Sciatic nerve (tissue), 2 donors: ENCODE results near the gene CSNK1D. TPM values are rescaled to one million over a fixed set of nuclear protein-coding genes. Genes with fewer than 3 reads are reported as not detected.

ENCODE experiments used
- ATAC-seq: fragments of 200-7000 bp; cut with Tn5 transposase; one replicate; pipeline ENCODE4 v1.9.1; 2020; ENCODE audit warnings: mild to moderate bottlenecking, moderate library complexity
- DNase-seq: peaks from one replicate; pipeline ENCODE4 v3.0.0-alpha.2; 2020; ENCODE audit warnings: low spot score
- intact Hi-C: fragments of 100-400 bp; cut with DNase I; formaldehyde crosslinking; loops from one replicate; pipeline ENCODE4 v1.14.2; 2022
- total RNA-seq: library from RNA; stranded (reverse); fragmentation: NEBNext Ultra II Directional; extraction: Animal tissue kit (Norgen Biotek cat#: 25700); gene quantifications from one replicate; pipeline ENCODE4 v1.2.1, GENCODE V29; 2021
- donor health status: DM: no; HTN: no; CAD: no.
- donor health status: DM: no; HTN: no; CAD: no.

The CSNK1D gene
- total RNA-seq, 1 donor from 2014 or later, result 152 TPM

GRCh38 chr17:82298538-82299421, 25.3 kb upstream of the CSNK1D start:
- ATAC-seq, result no peak
- intact Hi-C loops, result no loop called here

GRCh38 chr17:82297714-82298537, 24.4 kb upstream of the CSNK1D start:
- DNase-seq, result peak; percentile 91
- peak; percentile 85 for ATAC-seq
- intact Hi-C loops, result no loop called here

More at GRCh38 chr17:82298538-82299421, 25.3 kb upstream of the CSNK1D start:
- peak; percentile 68 for DNase-seq

DNA sequence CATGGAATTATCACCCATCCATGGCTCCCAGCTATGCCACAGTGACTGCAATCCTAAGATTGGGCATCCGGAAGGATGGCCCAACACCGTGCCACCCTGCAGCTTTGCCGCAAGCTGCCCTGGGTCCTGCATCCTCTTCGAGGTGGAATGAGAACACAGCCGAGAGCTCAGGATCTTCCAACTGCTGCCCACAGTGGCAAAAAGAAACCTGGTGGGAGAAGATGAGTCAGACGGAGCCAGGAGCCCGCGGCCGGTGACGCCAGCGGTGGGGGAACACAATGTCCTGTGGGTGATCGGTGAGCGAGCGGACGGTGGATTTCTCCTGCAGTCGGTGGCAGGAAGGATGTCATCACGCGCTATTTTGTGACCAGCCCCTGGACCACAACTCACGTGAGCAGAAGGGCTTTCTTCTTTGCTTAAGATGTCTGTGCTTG, 23.8 kb upstream of the CSNK1D start:
- ATAC-seq, result peak; percentile 18
- intact Hi-C loops, result no loop called here
- DNase-seq, result peak; percentile 83

- intact Hi-C loops, result no loop called here
- ATAC-seq, result no peak
- no peak for DNase-seq
These were observed 23.2 kb upstream of the CSNK1D start for GRCh38 chr17:82296511-82297279.

DNA sequence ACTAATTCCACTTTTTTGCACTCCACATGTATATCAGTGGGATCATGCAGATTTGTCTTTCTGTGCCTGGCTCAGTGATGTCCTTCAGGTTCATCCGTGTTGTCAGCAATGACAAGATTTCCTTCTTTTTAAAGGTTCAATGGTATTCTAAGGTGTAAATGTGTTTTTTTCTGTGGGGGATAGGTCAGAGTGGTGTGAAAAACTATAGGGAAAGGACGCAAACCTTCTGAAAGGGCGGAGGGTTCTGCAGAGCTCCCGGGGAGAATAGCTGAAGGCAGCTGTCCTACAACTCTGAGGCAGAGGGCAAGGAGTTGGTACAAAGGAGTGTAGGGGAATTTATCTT, 21.9 kb upstream of the CSNK1D start:
- no peak for DNase-seq
- ATAC-seq, result no peak
- intact Hi-C loops, result no loop called here

- ATAC-seq (no peak), DNase-seq (no peak)
- intact Hi-C loops, result no loop called here
These were observed 20.7 kb upstream of the CSNK1D start for GRCh38 chr17:82294064-82294773.

DNA sequence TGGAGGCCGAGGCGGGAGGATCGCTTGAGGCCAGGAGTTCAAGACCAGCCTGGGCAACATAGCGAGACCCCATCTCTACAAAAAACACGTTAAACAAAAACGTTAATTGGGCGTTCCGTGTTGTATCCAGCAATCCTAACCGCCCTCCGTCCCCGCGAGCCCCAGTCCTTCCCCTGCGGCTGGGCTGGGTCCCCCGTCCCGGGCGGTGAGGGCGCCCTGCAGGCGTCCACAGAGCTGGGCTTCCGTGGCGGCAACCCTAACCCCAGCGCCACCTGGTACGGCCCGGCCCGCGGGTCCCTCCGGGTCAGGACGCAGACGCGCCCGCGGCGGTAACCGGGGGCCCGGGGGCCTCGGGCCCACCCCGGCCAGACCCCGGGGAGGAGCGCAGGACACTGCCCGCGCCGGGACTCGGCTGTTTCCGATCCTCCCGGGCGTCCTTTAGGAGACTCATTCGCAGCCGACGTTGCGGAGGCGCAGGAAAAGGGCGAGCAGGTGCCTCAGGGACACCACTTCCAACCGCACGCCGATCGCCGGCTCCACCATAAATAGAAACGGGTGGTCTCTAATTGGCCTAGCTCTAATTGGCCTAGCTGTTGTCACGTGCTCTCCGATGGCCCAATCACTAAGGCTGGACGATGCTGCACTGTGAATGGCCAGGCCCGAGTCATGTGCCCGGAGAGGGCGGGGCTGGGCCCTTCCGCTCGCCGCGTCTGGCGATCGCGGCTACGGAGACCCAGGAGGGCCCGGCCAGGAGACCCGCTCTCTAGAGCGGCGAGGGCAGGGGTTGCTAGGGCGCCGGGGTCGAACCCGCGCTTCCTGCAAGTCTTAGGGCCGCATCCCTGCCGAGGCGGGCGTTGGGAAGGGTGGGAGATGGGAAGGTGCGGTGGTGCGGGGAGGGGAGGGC, 19.0 kb upstream of the CSNK1D start:
- peak; percentile 97 for ATAC-seq
- peak; percentile 96 for DNase-seq
- intact Hi-C loops, result no loop called here

DNA sequence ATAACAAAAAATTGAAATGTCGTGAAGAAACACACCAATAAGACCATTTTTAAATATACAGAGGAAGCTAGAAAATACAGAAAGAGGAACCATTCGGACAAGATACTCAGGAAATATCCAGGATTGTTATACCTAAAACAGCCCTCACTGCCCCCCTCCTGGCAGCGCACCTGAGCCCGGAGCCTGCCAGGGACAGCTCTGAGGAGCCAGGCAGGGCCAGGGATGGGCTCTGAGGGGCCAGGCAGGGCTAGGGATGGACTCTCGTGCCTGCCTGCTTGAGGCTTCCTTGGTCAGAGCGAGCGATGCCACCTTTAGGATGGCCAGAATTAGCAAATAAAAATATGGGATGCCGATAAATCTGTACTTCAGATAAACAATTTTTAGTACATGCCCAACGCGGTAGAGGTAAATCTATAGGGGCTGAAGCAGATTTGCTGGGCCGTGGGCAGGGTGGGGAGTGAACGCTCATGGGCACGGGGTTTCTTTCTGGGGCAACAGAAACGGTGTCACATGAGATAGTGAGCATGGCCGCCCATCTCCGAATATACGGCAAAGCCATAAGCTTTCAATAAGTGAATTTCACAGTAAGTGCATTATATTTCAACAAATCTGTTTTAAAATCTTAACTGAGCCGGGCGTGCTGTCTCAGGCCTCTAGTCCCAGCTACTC, 18.2 kb upstream of the CSNK1D start:
- intact Hi-C loops, result no loop called here
- ATAC-seq (no peak), DNase-seq (no peak)

GRCh38 chr17:82287868-82288801, 14.6 kb upstream of the CSNK1D start:
- ATAC-seq, result no peak
- no peak for DNase-seq
- intact Hi-C loops, result no loop called here

DNA sequence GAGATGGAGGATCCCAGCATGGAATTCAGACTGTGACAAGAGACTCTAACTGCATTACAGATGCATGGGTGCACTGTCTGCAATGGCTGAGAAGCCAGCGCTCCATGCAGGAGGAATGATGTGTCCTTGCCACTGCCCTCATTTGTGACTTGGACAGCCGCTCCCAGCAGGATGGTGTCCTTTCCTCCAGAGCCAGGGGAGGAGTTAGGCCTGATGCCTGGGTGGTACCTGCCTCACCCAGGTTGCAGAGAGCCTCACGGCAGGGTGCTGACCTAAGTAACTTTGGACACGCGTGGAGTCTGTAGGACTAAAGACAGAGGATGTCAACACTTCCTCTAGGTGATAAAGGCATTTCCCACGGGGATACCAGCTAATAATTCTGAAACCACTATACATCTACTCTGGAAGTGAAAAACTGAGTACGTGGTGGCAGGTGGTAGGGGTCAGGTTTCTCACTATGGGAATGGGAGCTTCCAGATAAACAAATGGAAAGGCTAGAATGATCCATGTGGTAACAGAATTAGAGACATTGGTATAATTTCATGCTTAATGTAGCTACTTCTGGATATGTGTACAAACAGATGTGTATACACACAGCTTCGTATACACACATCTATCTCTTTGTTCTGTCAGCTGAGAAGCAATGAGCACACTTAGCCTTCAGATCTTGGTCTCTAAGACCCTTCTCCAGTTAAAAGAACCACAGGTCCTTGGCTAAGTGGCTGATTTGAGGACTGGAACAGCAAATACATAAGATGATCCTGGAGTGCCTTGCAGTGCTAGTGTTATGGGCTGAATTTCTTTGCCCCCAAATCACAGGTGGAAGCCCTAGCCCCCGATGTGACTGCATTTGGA, 13.7 kb upstream of the CSNK1D start:
- ATAC-seq (no peak), DNase-seq (no peak)
- intact Hi-C loops, result no loop called here

DNA sequence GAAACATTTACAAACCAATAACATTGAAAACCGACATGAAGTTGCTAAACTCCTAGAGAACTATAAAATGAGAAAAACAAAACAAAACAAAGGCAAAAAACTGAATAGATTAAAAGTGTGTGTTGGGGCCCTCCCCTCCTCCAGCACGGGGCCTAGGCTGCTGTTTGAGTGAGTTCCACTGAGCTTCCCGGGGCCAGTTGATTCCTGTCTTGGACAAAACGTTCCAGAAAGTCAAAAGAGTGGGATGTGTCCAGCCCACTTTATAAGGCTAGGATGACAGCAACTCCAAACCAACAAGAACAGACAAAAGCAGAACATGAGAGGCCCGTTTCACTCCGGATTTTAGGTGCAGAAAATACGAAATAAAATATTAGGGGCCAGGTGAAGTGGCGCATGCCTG, 11.6 kb upstream of the CSNK1D start:
- no peak for DNase-seq
- intact Hi-C loops, result no loop called here
- peak; percentile 50 for ATAC-seq

DNA sequence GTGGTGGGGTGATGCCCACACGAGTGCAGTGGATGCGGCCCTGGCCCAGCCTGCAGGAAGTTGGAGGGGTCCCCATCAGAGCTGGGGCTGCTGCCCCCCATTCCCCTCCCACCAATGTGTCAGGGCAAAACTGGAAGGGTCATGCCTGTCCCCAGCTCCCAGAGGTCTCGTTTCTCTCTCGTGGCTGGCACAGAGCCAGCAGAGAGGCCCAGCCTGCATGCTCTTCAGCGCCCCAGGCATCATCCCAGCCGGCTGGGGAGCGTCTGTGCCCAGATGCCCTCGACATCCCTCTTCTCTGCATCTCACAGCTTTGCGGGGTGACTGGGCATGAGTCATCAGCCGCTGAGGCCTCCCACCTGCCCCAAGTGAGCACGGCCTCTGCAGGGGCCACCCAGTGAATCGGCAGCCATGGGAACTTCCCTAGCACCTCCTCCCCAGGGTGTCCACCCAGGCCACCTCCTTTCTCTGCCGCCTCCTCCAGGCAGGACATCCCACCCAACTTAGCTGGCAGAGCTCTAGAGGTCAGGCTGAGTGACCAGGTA, 9.8 kb upstream of the CSNK1D start:
- no peak for DNase-seq
- intact Hi-C loops, result no loop called here
- ATAC-seq, result no peak

GRCh38 chr17:82282239-82283207, 9.0 kb upstream of the CSNK1D start:
- no peak for ATAC-seq
- intact Hi-C loops, result no loop called here
- no peak for DNase-seq
